SU-DHL-6 (cell line): ENCODE measurements around the gene RHBG.

Experiments
- EZH2phosphoT487 ChIP-seq: fragments of 200-600 bp; sonication (generic), shearing (Covaris generic); conservative IDR thresholded peaks from 2 replicates; pipeline ENCODE4 v1.6.1; 2018; ENCODE audit warnings: mild to moderate bottlenecking, antibody characterized with exemption, low read length, moderate library complexity, mixed read lengths
- TF ChIP-seq, protein P1 (sequence below): fragments of 200-600 bp; sonication (generic); IDR thresholded peaks from one replicate; pipeline ENCODE4 v1.5.1; 2017; ENCODE audit warnings: antibody characterized with exemption, mild to moderate bottlenecking, low read length, moderate library complexity; ENCODE audit not compliant: insufficient read depth, poor library complexity, severe bottlenecking

DNA sequence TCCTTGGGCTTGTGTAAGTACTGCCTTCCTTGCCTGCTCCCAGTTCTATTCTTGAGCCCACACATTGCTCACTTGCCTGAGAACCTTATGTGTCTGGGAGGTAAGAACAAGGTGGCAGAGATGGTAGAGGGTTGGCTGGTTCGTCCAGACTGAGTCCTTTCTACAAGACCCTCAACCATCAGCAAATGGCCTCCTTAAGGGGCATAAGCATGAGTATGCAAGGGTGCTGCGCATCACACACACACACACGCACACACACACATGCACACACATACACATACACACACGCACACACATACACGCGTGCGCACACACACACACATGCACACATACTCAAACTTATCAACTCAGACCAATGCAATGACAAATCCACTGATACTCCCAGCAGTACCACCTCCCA lies 56.9 kb downstream of the RHBG start:
- TF ChIP-seq, protein P1, sequence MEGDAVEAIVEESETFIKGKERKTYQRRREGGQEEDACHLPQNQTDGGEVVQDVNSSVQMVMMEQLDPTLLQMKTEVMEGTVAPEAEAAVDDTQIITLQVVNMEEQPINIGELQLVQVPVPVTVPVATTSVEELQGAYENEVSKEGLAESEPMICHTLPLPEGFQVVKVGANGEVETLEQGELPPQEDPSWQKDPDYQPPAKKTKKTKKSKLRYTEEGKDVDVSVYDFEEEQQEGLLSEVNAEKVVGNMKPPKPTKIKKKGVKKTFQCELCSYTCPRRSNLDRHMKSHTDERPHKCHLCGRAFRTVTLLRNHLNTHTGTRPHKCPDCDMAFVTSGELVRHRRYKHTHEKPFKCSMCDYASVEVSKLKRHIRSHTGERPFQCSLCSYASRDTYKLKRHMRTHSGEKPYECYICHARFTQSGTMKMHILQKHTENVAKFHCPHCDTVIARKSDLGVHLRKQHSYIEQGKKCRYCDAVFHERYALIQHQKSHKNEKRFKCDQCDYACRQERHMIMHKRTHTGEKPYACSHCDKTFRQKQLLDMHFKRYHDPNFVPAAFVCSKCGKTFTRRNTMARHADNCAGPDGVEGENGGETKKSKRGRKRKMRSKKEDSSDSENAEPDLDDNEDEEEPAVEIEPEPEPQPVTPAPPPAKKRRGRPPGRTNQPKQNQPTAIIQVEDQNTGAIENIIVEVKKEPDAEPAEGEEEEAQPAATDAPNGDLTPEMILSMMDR = no peak
- no peak for TF ChIP-seq EZH2phosphoT487
